ENCODE data around the gene TMEM115.

TMEM115 gene, protein sequence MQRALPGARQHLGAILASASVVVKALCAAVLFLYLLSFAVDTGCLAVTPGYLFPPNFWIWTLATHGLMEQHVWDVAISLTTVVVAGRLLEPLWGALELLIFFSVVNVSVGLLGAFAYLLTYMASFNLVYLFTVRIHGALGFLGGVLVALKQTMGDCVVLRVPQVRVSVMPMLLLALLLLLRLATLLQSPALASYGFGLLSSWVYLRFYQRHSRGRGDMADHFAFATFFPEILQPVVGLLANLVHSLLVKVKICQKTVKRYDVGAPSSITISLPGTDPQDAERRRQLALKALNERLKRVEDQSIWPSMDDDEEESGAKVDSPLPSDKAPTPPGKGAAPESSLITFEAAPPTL

DNA sequence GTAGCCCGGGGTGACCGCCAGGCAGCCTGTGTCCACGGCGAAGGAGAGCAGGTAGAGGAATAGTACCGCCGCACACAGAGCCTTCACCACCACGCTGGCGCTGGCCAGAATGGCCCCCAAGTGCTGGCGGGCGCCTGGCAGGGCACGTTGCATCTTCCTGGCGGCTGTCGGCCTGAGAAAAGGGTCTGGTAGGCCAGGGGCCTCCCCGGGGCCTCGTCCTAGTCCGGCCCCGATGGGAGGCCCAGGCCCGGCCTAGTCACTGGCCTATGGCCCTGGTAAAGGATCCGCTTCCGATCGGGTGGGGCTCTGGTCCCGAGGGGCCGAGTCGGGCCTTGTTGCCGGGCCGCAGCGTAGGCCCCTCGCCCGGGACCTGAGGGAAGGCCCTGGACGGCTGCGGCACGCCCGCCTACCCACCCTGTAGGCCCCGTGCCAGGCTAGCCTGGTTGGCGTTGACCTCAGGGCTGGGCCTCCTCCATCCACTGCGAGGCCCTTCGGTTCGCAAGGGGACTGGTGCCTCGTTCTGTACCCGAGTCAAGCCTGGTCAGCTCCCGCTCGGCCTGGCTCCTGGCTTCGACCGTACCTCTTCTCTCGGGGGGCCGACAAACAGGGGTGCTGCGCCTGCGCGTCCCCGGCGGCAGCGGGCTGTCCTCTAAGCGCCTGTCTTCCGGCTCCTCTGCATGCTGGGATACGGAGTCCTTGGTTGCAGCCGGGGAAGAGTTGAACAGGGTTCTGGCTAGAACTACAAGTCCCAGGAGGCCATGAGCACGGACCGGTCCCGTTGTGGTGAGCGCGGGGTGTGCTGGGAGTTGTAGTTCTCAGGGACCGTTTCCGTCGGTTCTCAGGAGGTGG lies at the start of gene TMEM115:
Gene TMEM115 (minus strand): TSS at position 611 of the 849 bp plus-strand sequence. CDS start 458 bp downstream, at position 153.
- DNase-seq = peak; percentile 96

DNA sequence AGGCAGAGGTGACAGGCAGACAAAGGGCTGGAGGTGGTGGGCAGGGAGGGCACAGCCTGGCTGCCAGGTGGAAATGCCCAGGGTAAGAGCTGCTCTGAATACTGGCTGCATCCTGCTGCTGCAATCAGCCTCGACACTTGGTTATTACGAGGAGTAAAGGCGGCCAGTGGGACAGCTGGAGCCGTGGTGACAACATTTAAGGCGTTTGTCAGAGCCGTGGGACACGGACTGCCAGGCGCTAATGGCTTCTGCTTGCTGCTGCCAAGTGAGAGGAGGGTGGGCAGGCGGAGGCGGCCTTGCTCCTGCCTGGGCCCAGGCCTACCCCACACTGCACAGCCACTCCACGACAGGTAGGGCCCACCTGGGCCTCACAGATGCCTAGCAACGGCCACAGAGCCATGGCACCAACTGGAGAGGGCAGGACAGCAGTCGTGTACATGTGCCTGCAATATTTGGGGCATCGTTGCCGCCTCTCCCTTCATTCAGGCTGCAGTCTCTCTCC lies 49.2 kb upstream of the TMEM115 start:
- DNase-seq = no peak

DNA sequence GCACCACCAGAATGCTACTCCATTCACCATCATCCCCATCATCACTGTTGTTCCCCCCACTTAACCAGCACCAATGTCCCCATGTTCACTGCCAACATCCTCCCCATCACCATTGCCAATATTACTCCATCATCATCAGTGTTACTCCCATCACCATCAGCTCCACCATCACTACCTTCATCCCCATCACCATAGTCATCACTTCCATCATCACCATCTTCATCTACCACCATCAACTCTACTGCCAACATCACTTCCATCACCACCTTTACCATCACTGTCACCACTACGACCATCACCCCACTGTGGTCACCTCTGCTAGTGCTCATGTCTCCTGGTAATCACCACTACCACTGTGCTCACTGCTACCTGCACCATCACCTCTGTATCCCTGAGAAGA lies 47.2 kb upstream of the TMEM115 start:
- no peak for DNase-seq

DNA sequence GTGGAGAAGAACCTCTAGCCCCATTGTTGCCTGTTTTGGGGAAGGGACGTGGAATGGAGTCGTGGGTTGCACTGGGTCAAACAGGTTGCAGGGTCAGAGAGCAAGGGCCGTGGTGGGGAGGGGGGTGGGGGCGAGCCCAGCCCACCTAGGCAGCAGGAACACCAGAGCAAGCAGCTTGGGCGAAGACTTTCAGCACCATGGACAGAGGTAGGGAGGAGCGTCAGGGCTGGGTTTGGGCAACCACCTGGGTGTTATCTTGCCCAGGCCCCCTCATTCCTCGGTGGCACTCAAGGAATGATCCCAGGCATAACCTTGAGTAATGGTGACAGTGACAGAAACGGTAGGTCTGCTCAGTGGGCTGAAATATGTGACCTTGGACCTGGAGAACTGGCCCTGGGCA lies 45.9 kb upstream of the TMEM115 start:
- no peak for DNase-seq

DNA sequence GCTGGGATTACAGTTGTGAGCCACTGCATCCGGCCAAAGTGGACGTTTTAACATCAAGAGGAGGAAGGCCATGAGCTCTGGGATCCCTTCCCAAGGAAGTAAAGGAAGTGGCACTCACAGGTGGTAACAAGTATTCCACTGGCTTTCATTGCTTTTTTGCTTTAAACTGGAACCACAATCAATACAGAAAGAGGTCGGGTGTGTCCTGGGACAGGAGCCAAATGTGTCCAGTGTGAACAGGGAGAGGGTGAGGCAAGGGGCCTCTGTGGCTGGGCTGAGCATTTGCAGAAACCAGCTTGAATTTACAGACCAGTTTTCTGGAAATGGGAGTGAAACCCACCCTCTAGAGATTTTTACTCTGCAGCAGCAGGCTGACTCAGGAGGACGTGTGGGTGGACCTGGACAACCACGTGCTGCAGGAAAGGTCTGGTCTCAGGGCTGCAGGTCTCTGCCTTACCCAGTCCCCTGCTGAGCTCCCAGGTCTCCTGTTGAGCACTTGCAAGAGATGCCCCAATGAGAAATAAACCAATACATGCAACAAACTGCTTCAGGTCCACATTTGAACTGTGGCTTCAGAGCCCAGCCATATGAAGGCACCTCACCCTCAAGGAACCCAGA lies 42.8 kb upstream of the TMEM115 start:
- DNase-seq = no peak

DNA sequence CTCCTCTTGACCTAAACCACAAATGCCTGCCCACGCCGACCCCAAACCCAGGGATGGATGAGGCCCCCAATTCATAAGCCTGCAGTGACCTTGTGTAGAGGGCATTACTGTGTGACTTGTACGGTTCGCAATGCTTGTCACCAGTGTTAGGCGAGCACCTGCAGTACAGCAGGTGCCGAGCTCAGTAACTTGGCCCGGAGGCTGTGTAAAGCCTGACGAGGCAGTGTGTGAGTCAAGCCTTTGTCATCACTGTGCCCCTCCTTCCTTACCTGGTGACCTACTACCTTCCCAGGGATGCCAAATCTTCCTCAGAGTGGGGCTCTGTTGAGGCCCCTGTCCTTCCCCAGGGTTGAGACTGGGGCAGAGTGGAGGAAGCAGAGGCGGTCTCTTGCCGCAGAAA lies 37.2 kb upstream of the TMEM115 start:
- DNase-seq = no peak

DNA sequence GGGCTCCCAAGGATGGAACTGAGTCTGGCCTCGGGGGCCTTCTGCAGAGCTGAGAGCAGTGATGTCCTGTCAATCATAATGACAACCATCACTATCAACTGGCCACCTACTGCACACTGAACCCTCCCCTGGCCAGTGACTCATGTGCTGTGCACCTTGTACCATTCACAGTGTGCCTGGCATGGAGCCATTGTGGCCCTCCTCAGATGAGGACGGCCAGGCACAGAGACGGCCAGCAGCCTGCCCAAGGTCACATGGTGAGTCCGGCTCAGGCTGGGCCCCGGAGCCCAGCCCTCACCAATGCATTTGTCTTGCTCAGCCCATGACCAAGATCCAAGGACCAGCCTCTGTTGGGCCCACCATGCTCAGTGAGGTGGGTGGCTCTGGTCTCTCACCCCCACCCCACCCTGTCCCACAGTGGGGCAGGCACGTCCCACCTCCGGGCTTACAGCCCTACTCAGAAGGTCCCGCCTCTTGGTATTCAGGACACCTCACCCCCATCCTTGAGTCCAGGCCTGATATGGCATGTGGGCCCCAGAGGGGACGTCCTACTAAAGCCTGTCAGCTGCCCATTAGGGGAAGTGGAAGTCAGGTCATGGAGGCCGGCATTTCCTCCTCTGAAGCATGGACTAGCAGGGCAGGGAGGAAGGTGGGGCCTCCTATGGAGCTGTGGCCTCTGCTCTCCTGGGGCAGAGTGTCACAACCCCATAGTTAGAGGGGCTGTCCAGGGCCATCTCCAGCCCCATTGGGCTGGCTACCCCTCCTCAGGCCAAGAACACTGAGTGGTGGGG lies 35.9 kb upstream of the TMEM115 start:
- no peak for DNase-seq

DNA sequence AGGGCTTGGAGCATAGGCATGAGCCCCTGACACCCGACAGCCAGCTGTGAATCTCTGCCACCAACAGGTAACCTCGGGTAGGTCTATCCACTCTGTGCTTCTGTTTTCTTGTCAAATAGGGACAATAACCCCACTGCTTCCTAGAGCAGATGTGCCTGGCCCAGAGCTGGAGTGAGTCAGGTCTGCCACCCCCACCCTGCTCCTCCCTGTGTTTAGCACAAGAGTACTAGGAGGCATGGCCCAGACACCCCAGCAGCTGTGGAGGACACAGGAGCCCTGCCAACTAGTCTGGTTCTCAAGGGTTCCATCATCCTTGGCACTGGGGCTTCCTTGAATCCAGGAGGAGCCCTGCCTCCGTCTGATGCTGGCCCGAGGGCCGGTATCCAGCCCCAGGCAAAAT lies 33.7 kb upstream of the TMEM115 start:
- no peak for DNase-seq

DNA sequence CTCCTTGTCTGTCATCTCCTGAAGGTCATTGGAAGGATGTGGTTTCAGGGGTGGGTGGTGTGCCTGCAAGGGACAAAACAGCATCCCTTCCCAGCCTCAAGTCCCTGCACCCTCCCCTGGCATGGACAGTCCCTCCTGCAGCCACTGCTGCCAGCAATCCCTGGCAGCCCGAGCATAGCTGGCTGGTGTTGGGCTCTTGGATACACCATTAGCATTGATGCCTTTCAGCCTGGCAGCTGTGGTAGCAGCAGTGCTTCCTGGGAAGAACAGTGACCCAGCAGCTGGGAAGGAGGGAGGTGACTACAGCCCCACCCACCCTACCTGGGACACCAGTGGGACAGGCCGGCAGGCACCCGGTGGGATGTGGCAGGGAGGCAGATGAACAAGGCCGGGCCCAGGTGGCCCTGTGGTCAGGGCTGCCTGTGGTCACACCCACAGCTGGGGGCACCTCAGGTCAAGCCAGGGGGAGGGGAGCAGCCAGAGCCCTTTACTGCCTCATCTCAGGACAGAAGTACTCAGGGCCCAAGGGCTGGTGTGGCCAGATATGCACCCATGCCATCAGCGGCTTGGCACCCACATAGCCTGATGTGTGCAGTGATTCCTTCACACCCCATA lies 32.9 kb upstream of the TMEM115 start:
- DNase-seq = no peak

DNA sequence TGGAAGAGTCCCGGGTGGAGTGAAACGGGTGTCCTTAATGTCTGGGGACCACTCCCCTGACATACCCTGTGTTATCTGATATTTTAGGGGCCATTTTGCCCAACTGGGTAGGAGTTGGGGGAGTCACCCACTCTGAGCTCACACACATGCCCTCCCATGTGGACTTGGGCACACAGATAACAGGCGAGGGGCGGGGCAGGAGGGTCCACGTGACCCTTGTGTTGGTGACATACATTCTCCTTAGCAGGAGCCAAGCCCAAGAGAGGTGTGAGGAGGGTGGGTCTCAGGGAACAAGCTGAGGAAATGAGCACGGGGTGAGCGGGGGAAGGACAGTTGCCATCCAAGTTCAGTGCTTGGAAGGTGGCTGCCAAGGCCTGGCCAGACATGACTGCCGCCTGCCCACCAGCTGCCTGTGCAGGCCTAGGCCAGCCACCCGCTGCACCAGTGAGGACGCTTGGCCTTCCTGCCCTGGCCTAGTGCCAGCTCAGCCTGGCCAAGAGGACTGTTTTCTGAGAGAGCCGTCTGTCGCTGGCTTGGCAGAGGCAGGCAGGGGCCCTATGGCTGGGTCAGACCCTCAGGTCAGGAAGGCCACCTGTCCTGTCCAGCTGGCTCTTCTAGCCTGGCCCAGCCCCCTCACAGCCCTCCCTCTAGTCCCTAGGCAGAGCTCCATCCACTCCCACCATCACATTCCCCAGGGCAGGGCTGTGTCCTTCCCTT lies 31.3 kb upstream of the TMEM115 start:
- no peak for DNase-seq

DNA sequence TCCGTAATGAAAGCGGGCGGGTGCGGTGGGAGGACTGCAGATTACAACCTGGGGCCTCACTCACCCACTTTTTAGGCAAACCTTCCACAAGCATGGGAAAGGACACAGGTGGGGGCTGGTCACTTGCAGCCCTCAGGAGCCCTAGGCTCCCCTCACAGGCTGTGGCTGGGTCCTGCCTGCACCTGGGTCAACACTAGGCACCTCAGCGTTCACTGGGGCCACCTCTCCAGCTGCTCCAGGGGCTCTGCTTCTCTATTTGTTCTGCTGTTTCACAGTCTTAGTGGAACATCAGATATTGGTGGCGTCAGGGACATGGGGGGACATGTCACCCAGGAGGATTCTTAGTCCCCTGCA lies 30.1 kb upstream of the TMEM115 start:
- no peak for DNase-seq

DNA sequence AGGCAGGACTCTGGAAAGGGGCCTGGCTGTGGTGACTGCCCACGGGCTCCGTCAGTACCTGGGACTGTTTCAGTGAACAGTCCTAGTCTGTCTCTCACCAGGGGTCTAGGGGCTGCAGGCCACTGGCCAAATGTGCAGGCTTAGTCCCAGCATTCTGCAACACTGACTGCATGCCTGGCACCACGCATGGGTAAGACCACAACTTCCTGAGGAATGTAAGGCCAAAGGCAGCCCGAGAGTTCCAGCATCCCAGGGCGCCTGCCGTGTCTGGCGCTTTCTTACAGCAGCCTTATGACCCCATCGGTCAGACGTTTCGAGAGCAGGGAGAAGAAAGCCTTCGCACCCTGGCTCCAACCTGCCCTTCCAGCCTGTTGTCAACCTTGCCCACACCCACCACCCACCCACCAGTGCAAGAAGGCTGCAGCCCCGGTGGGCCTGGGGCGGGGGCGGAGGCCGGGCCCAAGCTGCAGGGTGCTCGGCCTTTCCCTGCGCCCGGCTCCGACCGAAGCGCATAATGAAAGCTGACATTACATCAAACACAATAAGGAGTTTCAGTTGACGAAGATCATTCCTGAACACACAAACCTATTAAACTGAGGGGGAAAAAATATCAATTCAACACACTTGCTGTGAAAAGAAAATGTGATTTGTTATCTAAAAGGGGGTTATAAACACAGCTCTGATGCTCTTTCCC lies 29.5 kb upstream of the TMEM115 start:
- DNase-seq = no peak

DNA sequence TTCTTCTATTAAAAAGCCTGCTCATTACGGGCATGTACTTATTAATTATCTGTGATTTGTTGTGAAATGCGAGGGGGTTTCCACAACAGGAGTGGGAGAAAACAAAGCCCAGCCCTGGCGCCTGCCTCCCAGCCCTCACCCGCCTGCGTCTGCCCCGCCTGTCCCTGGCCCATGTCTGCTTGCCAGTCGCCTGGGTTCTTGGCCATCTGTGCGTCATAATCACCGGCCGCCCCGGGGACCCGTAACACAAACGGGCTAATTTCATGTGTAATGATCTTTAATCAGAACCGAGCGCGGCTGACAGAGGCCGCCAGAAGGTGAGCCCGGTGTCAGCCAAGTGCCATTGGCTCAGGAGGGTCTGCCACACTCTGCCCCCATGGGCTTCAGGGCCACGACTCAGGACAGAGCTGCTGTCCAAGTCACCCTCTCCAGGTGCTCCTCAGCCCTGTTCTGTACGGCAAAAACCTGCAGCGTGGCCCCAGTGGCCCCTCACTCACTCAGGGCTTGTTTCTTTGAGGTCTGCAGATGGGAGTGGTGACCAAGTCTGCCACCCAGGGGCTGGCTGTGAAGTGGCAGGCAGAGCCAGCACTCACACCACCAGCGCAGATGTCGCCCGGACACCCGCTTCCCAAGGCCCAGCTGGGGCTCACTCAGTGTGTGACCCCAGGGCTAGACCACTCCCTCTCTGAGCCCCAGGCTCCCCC lies 28.8 kb upstream of the TMEM115 start:
- no peak for DNase-seq

DNA sequence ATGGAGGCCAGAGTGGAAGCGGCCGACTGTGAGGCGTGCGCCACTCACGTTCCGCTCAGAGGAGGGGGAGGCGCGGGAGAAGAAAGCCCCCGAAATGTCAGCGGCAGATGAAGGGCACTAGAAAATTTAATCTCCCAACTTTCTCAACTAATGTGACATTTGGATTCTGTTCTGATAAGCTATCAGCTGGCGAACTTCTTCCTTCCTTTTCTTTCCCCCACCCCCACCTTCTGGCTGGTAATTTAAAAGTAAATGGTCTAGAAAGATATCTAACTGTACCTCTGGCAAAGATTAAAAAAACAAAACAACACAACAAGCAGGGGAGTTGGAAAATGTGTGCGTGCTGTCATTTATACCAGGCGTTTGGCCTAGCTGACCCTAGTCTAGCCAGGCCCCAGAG lies 26.4 kb upstream of the TMEM115 start:
- DNase-seq = no peak

DNA sequence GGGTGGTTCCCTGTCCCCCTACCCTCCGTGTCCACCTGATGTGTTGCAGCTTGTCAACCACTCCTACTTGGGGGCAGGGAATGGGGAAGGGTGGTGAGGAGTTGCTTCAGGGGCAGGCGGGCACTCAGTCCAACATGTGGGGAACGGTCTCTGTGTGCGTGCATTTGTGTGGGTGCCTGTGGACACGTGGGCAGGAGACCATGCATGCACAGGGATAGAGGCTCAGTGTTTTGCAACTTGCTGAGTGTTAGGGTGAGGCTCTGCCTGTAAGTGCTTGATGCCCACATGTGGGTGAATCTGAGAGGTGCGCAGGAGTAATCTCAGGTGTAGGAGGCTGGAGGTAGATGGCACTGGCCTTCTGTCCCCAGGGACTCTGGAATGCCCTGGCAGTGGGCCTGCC lies 24.4 kb upstream of the TMEM115 start:
- no peak for DNase-seq

DNA sequence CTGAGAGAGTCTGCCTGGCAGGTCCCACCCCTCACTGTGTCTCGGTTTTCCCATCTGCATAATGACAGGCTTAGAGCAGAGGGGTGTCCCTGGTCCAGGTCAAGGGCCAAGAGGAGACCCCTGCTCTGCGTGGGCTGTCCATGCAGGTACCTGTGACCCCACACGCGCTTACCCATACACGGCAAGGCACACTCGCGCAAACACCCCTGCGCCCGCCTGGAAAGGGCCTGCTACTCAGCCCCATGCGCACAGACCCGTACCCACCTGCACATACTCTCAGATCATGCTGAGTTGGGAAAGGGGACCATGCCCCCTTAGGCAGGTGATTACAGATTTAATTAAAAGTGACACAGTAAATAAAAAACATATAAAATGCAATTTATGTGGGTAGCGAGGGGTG lies 23.4 kb upstream of the TMEM115 start:
- no peak for DNase-seq

DNA sequence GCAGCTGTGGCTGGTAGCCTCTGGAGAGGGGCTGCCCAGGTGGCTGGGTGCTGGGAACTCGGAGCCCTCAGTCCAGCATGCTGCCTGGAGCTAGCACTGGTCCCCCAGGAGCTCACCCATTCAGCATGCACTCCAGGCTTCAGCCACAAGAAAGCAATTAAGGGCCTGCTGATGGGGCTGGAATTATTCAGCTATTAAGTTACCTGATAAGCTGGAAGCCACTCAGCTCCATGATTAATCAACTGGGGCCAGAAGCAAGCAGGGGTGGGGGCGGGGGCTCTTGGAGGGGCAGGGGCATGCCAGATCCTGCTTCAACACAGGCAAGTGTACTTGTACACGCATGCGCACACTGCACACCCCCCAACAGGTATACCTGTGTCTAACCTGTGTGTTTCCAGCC lies 22.1 kb upstream of the TMEM115 start:
- DNase-seq = no peak

DNA sequence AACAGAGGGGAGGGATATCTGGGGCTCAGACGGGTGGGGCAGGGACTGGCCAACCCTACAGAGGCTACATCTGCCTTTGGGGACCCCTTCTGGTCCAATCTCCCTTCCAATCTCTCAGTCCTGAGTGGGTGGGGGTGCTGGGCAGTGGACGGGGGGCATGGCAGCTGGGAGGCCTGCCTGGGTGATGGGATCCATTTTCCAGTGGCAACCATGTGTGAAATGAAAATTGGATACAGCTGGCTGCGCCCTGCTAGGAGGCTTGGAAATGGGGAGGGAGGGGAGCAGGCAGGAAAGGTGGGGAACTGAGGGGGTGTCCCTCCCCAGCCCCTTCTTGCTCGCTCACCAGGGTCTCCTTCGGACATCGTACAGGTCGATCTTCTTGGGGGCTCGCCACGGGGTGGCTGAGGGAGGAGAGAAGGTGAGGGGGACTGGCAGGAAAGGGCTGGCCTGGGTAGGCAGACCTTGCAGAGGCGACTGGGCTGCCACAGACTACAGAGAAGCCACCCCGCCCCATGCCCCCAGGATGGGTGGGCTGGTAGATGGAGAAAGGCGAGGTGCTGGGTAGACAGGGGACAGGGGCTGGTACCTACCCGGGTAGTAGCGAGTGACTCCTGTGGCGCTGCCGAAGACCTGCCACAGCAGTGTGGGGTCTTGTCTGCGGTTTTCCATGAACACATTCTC lies 21.2 kb upstream of the TMEM115 start:
- no peak for DNase-seq

DNA sequence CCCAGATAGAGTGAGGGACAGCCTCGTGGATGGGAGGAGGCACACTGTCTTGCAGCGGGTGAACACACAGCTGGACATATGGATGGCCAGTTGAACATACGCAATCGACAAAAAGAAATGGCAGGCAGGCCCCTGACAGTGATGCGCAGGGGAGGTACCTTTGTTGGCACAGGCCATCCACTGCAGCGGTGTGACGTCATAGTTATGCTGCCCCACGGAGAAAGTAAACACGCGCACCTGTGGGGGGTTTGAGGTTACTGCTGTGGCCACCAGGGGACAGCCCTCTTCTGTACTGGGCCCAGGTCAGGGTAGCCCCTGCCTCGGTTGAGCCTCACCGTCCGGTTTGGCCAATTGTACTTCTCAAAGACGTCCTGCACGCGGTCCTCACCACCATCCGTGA lies 19.4 kb upstream of the TMEM115 start:
- no peak for DNase-seq

DNA sequence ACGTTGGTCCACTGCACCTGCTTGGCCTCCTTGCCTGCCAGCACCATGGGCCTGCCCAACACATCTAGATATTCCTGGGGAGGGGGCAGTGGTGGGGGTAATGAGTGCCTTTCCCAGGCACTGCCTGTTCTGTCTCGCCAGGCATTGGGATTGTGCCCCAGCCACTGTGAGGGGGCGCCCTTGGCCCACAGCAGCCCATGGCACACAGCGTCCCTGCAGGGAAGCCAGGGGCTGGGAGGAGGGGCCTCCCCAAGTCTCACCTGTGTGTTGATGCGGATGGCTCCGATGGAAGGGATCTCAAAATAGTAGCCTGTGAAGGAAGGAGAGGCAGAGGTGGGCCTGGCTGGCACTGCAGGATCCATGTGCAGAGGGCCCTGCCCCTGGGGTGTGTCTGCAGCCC lies 18.7 kb upstream of the TMEM115 start:
- no peak for DNase-seq

Measured in stimulated activated naive CD4-positive, alpha-beta T cell treated with Interleukin-2 at 50 U/mL for 16 hours (primary cell).